IMR-90 (cell line): ENCODE measurements around the gene TRABD2A.

Source experiments
- BHLHE40 ChIP-seq: fragments of 150-350 bp; IDR thresholded peaks from 2 replicates; pipeline ENCODE4 v1.6.1; 2016; ENCODE audit warnings: mild to moderate bottlenecking, low read depth, low read length
- CEBPB ChIP-seq: IDR thresholded peaks from 2 replicates; pipeline ENCODE4 v1.6.1; 2012; ENCODE audit warnings: low read depth, low read length, improper control_type of control experiment
- CHD1 ChIP-seq: IDR thresholded peaks from 2 replicates; pipeline ENCODE4 v1.6.1; 2012; ENCODE audit warnings: low read depth, low read length, improper control_type of control experiment
- CTCF ChIP-seq: conservative IDR thresholded peaks from 2 replicates; pipeline ENCODE4 v1.5.1; 2012; ENCODE audit warnings: mild to moderate bottlenecking, low read depth, low read length, improper control_type of control experiment
- MAFK ChIP-seq: IDR thresholded peaks from 2 replicates; pipeline ENCODE4 v1.6.1; 2012; ENCODE audit warnings: low read depth, low read length, improper control_type of control experiment
- MXI1 ChIP-seq: IDR thresholded peaks from 2 replicates; pipeline ENCODE4 v1.6.1; 2012; ENCODE audit warnings: low read depth, mild to moderate bottlenecking, low read length, moderate library complexity, borderline replicate concordance
- POLR2A ChIP-seq: IDR thresholded peaks from 2 replicates; pipeline ENCODE4 v1.6.1; 2012; ENCODE audit warnings: mild to moderate bottlenecking, low read depth, low read length
- RAD21 ChIP-seq: IDR thresholded peaks from 2 replicates; pipeline ENCODE4 v1.6.1; 2012; ENCODE audit warnings: low read length, improper control_type of control experiment
- RCOR1 ChIP-seq: IDR thresholded peaks from 2 replicates; pipeline ENCODE4 v1.6.1; 2012; ENCODE audit warnings: mild to moderate bottlenecking, low read length, improper control_type of control experiment; ENCODE audit not compliant: insufficient replicate concordance
- RFX5 ChIP-seq: IDR thresholded peaks from 2 replicates; pipeline ENCODE4 v1.8.0; 2012; ENCODE audit warnings: low read depth, mild to moderate bottlenecking, low read length, moderate library complexity
- SMC3 ChIP-seq: fragments of 150-350 bp; IDR thresholded peaks from 2 replicates; pipeline ENCODE4 v1.6.1; 2016; ENCODE audit warnings: low read depth, mild to moderate bottlenecking, antibody characterized with exemption, low read length, moderate library complexity
- USF2 ChIP-seq: fragments of 150-350 bp; IDR thresholded peaks from 2 replicates; pipeline ENCODE4 v1.6.1; 2017; ENCODE audit warnings: mild to moderate bottlenecking, antibody characterized with exemption, low read length, low read depth

GRCh38 chr2:84894758-84895520, 14.1 kb upstream of the TRABD2A start:
- TF ChIP-seq CTCF (no peak), MXI1 (no peak), BHLHE40 (no peak), POLR2A (no peak), RFX5 (no peak), RCOR1 (no peak), SMC3 (no peak), RAD21 (no peak), CEBPB (no peak), CHD1 (no peak), MAFK (no peak), USF2 (no peak)
